GM12872 (cell line): Measurements from ENCODE around the gene CCDC66.

ENCODE experiments used
- CTCF ChIP-seq: IDR thresholded peaks from 3 replicates; pipeline ENCODE4 v1.5.1; 2011; ENCODE audit warnings: low read depth, mild to moderate bottlenecking, low read length, moderate library complexity; ENCODE audit not compliant: insufficient read depth

CCDC66 gene

GRCh38 chr3:56612146-56612545 is 55.2 kb downstream of the CCDC66 start:
- no peak for TF ChIP-seq CTCF

- no peak for TF ChIP-seq CTCF
These were observed 56.0 kb downstream of the CCDC66 start for GRCh38 chr3:56613016-56613415.

GRCh38 chr3:56616478-56617006 is 59.6 kb downstream of the CCDC66 start:
- no peak for TF ChIP-seq CTCF

- no peak for TF ChIP-seq CTCF
These were observed 63.4 kb downstream of the CCDC66 start for GRCh38 chr3:56620371-56620770.

- TF ChIP-seq CTCF = no peak
These were observed 64.7 kb downstream of the CCDC66 start for GRCh38 chr3:56621681-56622080.

- no peak for TF ChIP-seq CTCF
These were observed 65.4 kb downstream of the CCDC66 start for GRCh38 chr3:56622381-56622780.

- no peak for TF ChIP-seq CTCF
These were observed 67.8 kb downstream of the CCDC66 start for GRCh38 chr3:56624725-56625124.

- TF ChIP-seq CTCF = no peak
These were observed 72.1 kb downstream of the CCDC66 start for GRCh38 chr3:56629047-56629446.
